Nephron progenitor cell (in vitro differentiated cells): ENCODE results near the gene KLK10.

Experiments used
- DNase-seq: peaks from one replicate; pipeline ENCODE4 v3.0.0; 2021
- H3K27ac Mint-ChIP-seq: 2 replicates; pipeline ENCODE4 v1.8.0; 2021; ENCODE audit warnings: mild to moderate bottlenecking, moderate library complexity, mixed read lengths
- H3K27me3 Mint-ChIP-seq: 2 replicates; pipeline ENCODE4 v1.8.0; 2021; ENCODE audit warnings: mild to moderate bottlenecking, low read depth, mixed read lengths; ENCODE audit not compliant: poor library complexity
- H3K36me3 Mint-ChIP-seq: 2 replicates; pipeline ENCODE4 v1.8.0; 2021; ENCODE audit warnings: low read depth, mixed read lengths
- H3K4me1 Mint-ChIP-seq: 2 replicates; pipeline ENCODE4 v1.8.0; 2021; ENCODE audit warnings: mixed read lengths
- H3K4me3 Mint-ChIP-seq: 2 replicates; pipeline ENCODE4 v1.8.0; 2021; ENCODE audit warnings: mild to moderate bottlenecking, moderate library complexity, mixed read lengths
- H3K9me3 Mint-ChIP-seq: 2 replicates; pipeline ENCODE4 v1.8.0; 2021; ENCODE audit warnings: mild to moderate bottlenecking, moderate library complexity, mixed read lengths
- CTCF ChIP-seq: fragments of 200-600 bp; sonication (generic); IDR thresholded peaks from 2 replicates; pipeline ENCODE4 v1.5.0; 2021; ENCODE audit warnings: antibody characterized with exemption

The KLK10 gene

GRCh38 chr19:51012661-51013190 lies 6.8 kb downstream of the KLK10 start:
- no peak overlapping the region for H3K4me3 Mint-ChIP-seq
- H3K9me3 Mint-ChIP-seq = peaks cover 16% of the 10 kb centered on the region
- H3K4me1 Mint-ChIP-seq = peaks cover 5% of the 10 kb centered on the region
- no peaks in the 10 kb centered on the region for H3K36me3 Mint-ChIP-seq
- no peak for TF ChIP-seq CTCF
- H3K27ac Mint-ChIP-seq = no peak overlapping the region
- peaks cover 86% of the 10 kb centered on the region for H3K27me3 Mint-ChIP-seq
- DNase-seq = no peak

- no peak for DNase-seq
- Mint-ChIP-seq H3K4me3 (no peak overlapping the region), H3K4me1 (peaks cover 6% of the 10 kb centered on the region), H3K27me3 (peaks cover 77% of the 10 kb centered on the region), H3K36me3 (no peaks in the 10 kb centered on the region), H3K27ac (no peak overlapping the region), H3K9me3 (no peaks in the 10 kb centered on the region)
- no peak for TF ChIP-seq CTCF
Observed at GRCh38 chr19:51010066-51010795, 9.3 kb downstream of the KLK10 start.

- DNase-seq = no peak
- Mint-ChIP-seq H3K4me1 (peaks cover 11% of the 10 kb centered on the region), H3K9me3 (no peaks in the 10 kb centered on the region), H3K36me3 (no peaks in the 10 kb centered on the region), H3K27me3 (peaks cover 77% of the 10 kb centered on the region), H3K4me3 (no peak overlapping the region), H3K27ac (no peak overlapping the region)
- TF ChIP-seq CTCF = no peak
Observed at GRCh38 chr19:51009061-51009891, 10.2 kb downstream of the KLK10 start.

GRCh38 chr19:51007488-51007887 lies 12.0 kb downstream of the KLK10 start:
- DNase-seq = no peak
- TF ChIP-seq CTCF = no peak
- Mint-ChIP-seq H3K36me3 (no peaks in the 10 kb centered on the region), H3K27me3 (peaks cover 75% of the 10 kb centered on the region), H3K4me3 (no peak overlapping the region), H3K27ac (no peak overlapping the region), H3K4me1 (peaks cover 25% of the 10 kb centered on the region), H3K9me3 (no peaks in the 10 kb centered on the region)

GRCh38 chr19:51006406-51006805 lies 13.1 kb downstream of the KLK10 start:
- TF ChIP-seq CTCF = no peak
- H3K27ac Mint-ChIP-seq = no peak overlapping the region
- no peaks in the 10 kb centered on the region for H3K9me3 Mint-ChIP-seq
- H3K27me3 Mint-ChIP-seq = peaks cover 73% of the 10 kb centered on the region
- no peak for DNase-seq
- peaks cover 35% of the 10 kb centered on the region for H3K4me1 Mint-ChIP-seq
- no peaks in the 10 kb centered on the region for H3K36me3 Mint-ChIP-seq
- H3K4me3 Mint-ChIP-seq = no peak overlapping the region
